NT2/D1 (cell line): ENCODE measurements around the gene SDR9C7.
"Not testable (repeated sequence)": the region's sequence is repeated elsewhere in the genome, so short reads cannot be mapped to it uniquely, and the experiment has no call there.

Experiments
- DNase-seq: peaks from one replicate; pipeline ENCODE4 v3.0.0-alpha.2; 2011; ENCODE audit warnings: low read depth, low spot score
- H3K27me3 ChIP-seq: 2 replicates; pipeline ENCODE4 v1.6.0; 2011; ENCODE audit warnings: mild to moderate bottlenecking; ENCODE audit not compliant: insufficient read length, insufficient read depth
- H3K36me3 ChIP-seq: 2 replicates; pipeline ENCODE4 v1.6.1; 2011; ENCODE audit warnings: mild to moderate bottlenecking, low read length, mixed read lengths; ENCODE audit not compliant: insufficient read depth, insufficient read length
- H3K4me1 ChIP-seq: 2 replicates; pipeline ENCODE4 v1.5.1; 2011; ENCODE audit not compliant: insufficient read depth, insufficient read length
- H3K4me3 ChIP-seq: 2 replicates; pipeline ENCODE4 v1.5.1; 2011; ENCODE audit warnings: low read depth; ENCODE audit not compliant: insufficient read length
- H3K9ac ChIP-seq: 2 replicates; pipeline ENCODE4 v1.6.0; 2011; ENCODE audit warnings: low read depth; ENCODE audit not compliant: insufficient read length
- H3K9me3 ChIP-seq: 2 replicates; pipeline ENCODE4 v1.5.1; 2011; ENCODE audit warnings: mild to moderate bottlenecking, low read length; ENCODE audit not compliant: insufficient read depth
- SUZ12 ChIP-seq: IDR thresholded peaks from 2 replicates; pipeline ENCODE4 v1.6.1; 2011; ENCODE audit not compliant: insufficient read length, insufficient read depth; ENCODE audit errors: extremely low read depth
- YY1 ChIP-seq: IDR thresholded peaks from 2 replicates; pipeline ENCODE4 v1.6.1; 2011; ENCODE audit not compliant: insufficient read length, insufficient read depth
- ZNF274 ChIP-seq: IDR thresholded peaks from 2 replicates; pipeline ENCODE4 v1.6.1; 2011; ENCODE audit warnings: mild to moderate bottlenecking, low read depth, low read length

Gene SDR9C7

GRCh38 chr12:56905852-56906251, 28.4 kb downstream of the SDR9C7 start:
- H3K4me3 ChIP-seq = no peak overlapping the region
- TF ChIP-seq ZNF274 (no peak), SUZ12 (no peak), YY1 (no peak)
- no peaks in the 10 kb centered on the region for H3K36me3 ChIP-seq
- H3K27me3 ChIP-seq = no peaks in the 10 kb centered on the region
- H3K9ac ChIP-seq = no peak overlapping the region
- no peaks in the 10 kb centered on the region for H3K4me1 ChIP-seq
- H3K9me3 ChIP-seq = peaks cover 54% of the 10 kb centered on the region
- no peak for DNase-seq

GRCh38 chr12:56903374-56903773, 30.8 kb downstream of the SDR9C7 start:
- H3K9me3 ChIP-seq = peaks cover 43% of the 10 kb centered on the region; the same call in 1 of the 2 replicates
- DNase-seq = no peak
- H3K36me3 ChIP-seq = no peaks in the 10 kb centered on the region
- H3K4me3 ChIP-seq = no peak overlapping the region
- H3K4me1 ChIP-seq = no peaks in the 10 kb centered on the region
- no peak for TF ChIP-seq SUZ12
- no peaks in the 10 kb centered on the region for H3K27me3 ChIP-seq
- H3K9ac ChIP-seq = no peak overlapping the region

GRCh38 chr12:56901313-56901712, 32.9 kb downstream of the SDR9C7 start:
- not testable (repeated sequence) for H3K4me1 ChIP-seq, DNase-seq, H3K9ac ChIP-seq, H3K4me3 ChIP-seq, H3K36me3 ChIP-seq, H3K27me3 ChIP-seq
- peaks cover 36% of the 10 kb centered on the region; the same call in 1 of the 2 replicates for H3K9me3 ChIP-seq

- Histone ChIP-seq H3K9me3 (peaks cover 36% of the 10 kb centered on the region; the same call in 1 of the 2 replicates), H3K36me3 (no peaks in the 10 kb centered on the region), H3K9ac (no peak overlapping the region), H3K4me1 (no peaks in the 10 kb centered on the region), H3K27me3 (no peaks in the 10 kb centered on the region), H3K4me3 (no peak overlapping the region)
- no peak for DNase-seq
- TF ChIP-seq YY1 (no peak), ZNF274 (no peak), SUZ12 (no peak)
Observed at GRCh38 chr12:56900583-56900982, 33.6 kb downstream of the SDR9C7 start.

GRCh38 chr12:56898938-56899337, 35.3 kb downstream of the SDR9C7 start:
- DNase-seq = no peak
- TF ChIP-seq YY1 (no peak), ZNF274 (no peak), SUZ12 (no peak)
- peaks cover 33% of the 10 kb centered on the region; the same call in 1 of the 2 replicates for H3K9me3 ChIP-seq
- H3K9ac ChIP-seq = no peak overlapping the region
- no peaks in the 10 kb centered on the region for H3K4me1 ChIP-seq
- H3K36me3 ChIP-seq = no peaks in the 10 kb centered on the region
- H3K27me3 ChIP-seq = no peaks in the 10 kb centered on the region
- no peak overlapping the region for H3K4me3 ChIP-seq

GRCh38 chr12:56897844-56898361, 36.3 kb downstream of the SDR9C7 start:
- H3K9ac ChIP-seq = no peak overlapping the region
- no peaks in the 10 kb centered on the region for H3K4me1 ChIP-seq
- no peak overlapping the region for H3K4me3 ChIP-seq
- TF ChIP-seq YY1 = no peak
- no peak for DNase-seq
- peaks cover 24% of the 10 kb centered on the region; the same call in 1 of the 2 replicates for H3K9me3 ChIP-seq
- no peaks in the 10 kb centered on the region for H3K36me3 ChIP-seq
- H3K27me3 ChIP-seq = no peaks in the 10 kb centered on the region

GRCh38 chr12:56896082-56896481, 38.1 kb downstream of the SDR9C7 start:
- H3K36me3 ChIP-seq = no peaks in the 10 kb centered on the region
- H3K4me3 ChIP-seq = no peak overlapping the region
- TF ChIP-seq YY1 = no peak
- no peak for TF ChIP-seq ZNF274
- TF ChIP-seq SUZ12 = no peak
- H3K9me3 ChIP-seq = peaks cover 14% of the 10 kb centered on the region; the same call in 1 of the 2 replicates
- DNase-seq = no peak
- H3K4me1 ChIP-seq = no peaks in the 10 kb centered on the region
- H3K27me3 ChIP-seq = no peaks in the 10 kb centered on the region
- H3K9ac ChIP-seq = no peak overlapping the region
